Pons (tissue), 1 donor: ENCODE data around the gene SMARCE1.
A peak's percentile ranks its signal among the peaks of the same experiment; 100 is the strongest.
"Not testable (repeated sequence)": the region's sequence is repeated elsewhere in the genome, so short reads cannot be mapped to it uniquely, and the experiment has no call there.

Source experiments
- DNase-seq: peaks from one replicate; pipeline ENCODE4 v3.0.0-alpha.2; 2016; ENCODE audit warnings: low spot score

Gene SMARCE1

GRCh38 chr17:40611840-40612474 lies 35.7 kb downstream of the SMARCE1 start:
- DNase-seq = no peak

- DNase-seq = no peak
Measured at GRCh38 chr17:40610359-40610758, 37.3 kb downstream of the SMARCE1 start.

GRCh38 chr17:40608061-40608581 lies 39.5 kb downstream of the SMARCE1 start:
- DNase-seq = no peak

GRCh38 chr17:40607641-40608040 lies 40.0 kb downstream of the SMARCE1 start:
- no peak for DNase-seq

GRCh38 chr17:40606548-40607353 lies 40.9 kb downstream of the SMARCE1 start:
- no peak for DNase-seq

- DNase-seq = no peak
Measured at GRCh38 chr17:40605306-40605705, 42.3 kb downstream of the SMARCE1 start.

GRCh38 chr17:40604327-40605080 lies 43.1 kb downstream of the SMARCE1 start:
- DNase-seq = no peak

GRCh38 chr17:40602445-40603443 lies 44.9 kb downstream of the SMARCE1 start:
- DNase-seq = no peak

- no peak for DNase-seq
Measured at GRCh38 chr17:40600486-40601046, 47.1 kb downstream of the SMARCE1 start.

GRCh38 chr17:40599468-40599763 lies 48.2 kb downstream of the SMARCE1 start:
- DNase-seq = no peak

GRCh38 chr17:40598619-40599467 lies 48.8 kb downstream of the SMARCE1 start:
- peak; percentile 30 for DNase-seq

- no peak for DNase-seq
Measured at GRCh38 chr17:40598301-40598618, 49.4 kb downstream of the SMARCE1 start.

- DNase-seq = no peak
Measured at GRCh38 chr17:40597556-40598300, 49.9 kb downstream of the SMARCE1 start.

GRCh38 chr17:40597156-40597555 lies 50.5 kb downstream of the SMARCE1 start:
- no peak for DNase-seq

- peak; percentile 9 for DNase-seq
Measured at GRCh38 chr17:40596261-40596919, 51.2 kb downstream of the SMARCE1 start.

- no peak for DNase-seq
Measured at GRCh38 chr17:40590742-40591141, 56.9 kb downstream of the SMARCE1 start.

- no peak for DNase-seq
Measured at GRCh38 chr17:40588552-40588951, 59.1 kb downstream of the SMARCE1 start.

GRCh38 chr17:40586264-40586663 lies 61.4 kb downstream of the SMARCE1 start:
- not testable (repeated sequence) for DNase-seq

GRCh38 chr17:40584950-40585349 lies 62.7 kb downstream of the SMARCE1 start:
- not testable (repeated sequence) for DNase-seq
